Measurements from ENCODE around the gene RBMS3. TPM values are rescaled to one million over a fixed set of nuclear protein-coding genes. Genes with fewer than 3 reads are reported as not detected.

RBMS3 gene
- total RNA-seq, 2 donors from 2014 or later, result 7.1 to 11.5 TPM

DNA sequence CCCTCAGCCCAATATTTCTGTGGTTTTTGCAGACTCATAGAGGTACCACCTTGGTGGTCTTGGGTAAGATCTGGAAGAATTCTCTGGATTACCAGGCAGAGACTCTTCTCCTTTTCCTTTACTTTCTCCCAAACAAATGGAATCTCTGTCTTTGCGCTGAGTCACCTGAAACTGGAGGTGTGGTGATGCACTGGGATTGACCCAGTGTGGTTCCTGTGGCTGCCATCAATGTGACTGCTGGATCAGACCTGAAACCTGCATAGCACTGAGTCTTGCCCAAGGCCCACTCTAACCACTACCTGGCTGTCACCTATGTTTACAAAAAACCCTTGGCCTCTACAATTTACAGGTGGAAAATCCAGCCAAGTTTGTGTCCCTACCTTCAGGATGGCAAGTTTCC, 295.3 kb downstream of the RBMS3 start:
- ATAC-seq (no peak), DNase-seq (no peak)
- intact Hi-C loops (cut with DNase I, micrococcal nuclease), result no loop called here

DNA sequence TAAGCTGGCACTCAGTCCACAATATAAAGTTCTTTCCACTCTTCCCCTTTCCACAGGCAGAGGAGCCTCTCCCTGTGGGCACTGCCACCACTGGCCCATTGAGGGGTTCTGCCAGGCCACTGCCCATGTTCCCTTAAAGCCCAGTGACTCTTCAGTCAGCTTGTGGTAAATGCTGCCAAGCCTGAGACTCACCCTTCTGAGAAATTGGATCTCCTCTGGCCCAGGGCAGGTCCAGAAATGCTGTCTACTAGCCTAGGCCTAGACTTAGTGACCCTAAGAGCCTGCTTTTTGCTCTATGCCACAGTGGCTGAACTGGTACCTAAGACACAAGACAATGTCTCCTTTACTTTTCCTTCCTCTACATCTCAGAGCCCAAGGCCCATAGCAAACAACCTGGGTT, 295.8 kb downstream of the RBMS3 start:
- DNase-seq (no peak), ATAC-seq (no peak)
- intact Hi-C loops (cut with DNase I, micrococcal nuclease), result no loop called here

DNA sequence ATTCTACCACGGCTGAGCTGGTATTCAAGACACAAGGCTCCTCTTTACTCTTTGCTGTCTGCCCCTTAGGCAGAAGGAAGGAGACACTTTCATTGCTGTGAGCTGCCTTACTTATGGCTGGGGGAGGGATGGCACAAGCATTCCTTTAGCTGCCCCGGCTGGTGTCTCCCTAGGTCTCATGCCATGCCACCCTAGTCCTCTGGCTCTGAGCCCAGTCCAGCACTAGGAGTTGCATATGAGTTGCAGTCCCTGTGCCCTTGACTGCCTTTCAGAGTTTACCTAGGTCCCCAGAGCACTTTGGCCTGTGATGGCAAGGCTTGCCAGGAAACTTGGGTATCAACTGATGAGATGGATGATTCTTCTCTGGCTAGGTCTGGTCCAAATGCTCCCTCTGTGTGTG, 296.4 kb downstream of the RBMS3 start:
- intact Hi-C loops (cut with DNase I, micrococcal nuclease), result no loop called here
- ATAC-seq, result no peak
- no peak for DNase-seq

DNA sequence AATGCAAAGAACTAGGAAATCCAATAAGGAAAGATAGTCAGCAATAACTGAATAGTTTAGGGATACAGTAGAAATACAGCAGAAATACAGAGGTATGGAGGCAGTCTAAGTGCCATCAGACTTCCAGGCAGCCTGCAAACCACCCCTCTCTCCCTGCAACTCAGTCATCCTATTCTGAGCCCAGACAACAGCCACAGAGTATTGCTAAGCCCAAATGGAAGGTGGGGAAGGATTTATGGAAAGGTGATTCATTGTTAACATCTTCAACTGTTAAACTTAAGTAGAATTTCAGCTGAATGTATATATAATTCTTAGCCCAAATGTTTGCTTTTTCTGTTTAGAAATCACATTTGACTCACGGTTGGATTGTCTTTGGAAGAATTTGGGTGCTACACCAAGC, 300.4 kb downstream of the RBMS3 start:
- intact Hi-C loops (cut with DNase I, micrococcal nuclease), result no loop called here
- DNase-seq, result no peak
- no peak for ATAC-seq

DNA sequence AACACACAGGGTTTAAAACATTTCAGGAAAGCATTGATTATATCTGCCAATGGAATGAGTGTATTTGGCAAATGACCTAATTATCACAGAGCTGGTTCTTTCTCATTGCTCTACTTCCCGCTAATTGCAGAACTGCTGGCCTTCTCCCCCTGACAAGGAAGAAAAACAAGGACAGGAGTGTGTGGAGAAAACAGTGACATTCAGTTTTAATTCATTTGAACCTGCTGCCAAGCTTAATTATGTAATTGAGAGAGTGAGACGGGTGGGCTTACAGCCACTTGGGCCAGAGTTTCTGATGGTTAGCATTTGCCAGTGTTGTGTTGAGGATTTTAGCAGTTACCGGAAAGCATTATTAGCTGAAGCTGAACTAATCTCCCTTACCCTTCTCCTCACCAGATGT, 301.4 kb downstream of the RBMS3 start:
- intact Hi-C loops (cut with DNase I, micrococcal nuclease), result no loop called here
- DNase-seq (no peak), ATAC-seq (no peak)

DNA sequence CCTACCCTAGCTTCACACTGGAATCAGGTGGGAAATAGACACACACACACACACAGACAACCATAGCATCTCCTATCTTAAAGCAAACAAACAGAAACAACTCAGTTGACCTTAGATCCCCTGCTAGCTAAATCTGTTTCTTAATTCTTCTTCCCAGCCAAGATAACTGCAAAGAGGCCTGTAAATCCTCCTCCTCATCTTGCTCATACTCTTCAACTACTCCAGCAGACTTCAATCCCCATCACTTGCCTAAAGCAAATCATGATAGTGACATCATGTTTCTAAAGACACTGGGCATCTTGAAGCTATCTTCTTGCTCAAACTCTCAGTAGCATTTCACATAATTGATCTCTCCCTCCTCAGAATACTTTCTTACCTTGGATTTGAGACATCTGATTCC, 303.0 kb downstream of the RBMS3 start:
- DNase-seq (no peak), ATAC-seq (no peak)
- intact Hi-C loops (cut with DNase I, micrococcal nuclease), result no loop called here

DNA sequence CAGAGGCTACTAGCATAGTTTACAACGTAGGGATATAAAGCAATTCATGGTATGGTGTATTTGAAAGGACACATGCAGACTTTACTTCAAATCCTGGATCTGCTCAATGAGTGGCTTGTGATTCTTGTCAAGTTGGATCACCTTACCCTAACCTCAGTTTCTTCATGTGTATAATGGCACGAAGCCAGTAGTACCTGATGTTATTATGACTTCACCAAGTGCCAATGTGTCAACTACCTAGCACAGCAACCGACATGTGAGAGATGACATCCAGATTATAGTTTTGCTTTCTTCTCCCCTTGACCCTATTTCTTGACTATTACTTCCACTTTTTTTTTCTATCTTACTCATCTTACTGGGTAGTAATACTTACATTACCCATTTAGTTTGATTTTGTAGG, 304.5 kb downstream of the RBMS3 start:
- no peak for ATAC-seq
- no peak for DNase-seq
- intact Hi-C loops (cut with DNase I, micrococcal nuclease), result no loop called here

DNA sequence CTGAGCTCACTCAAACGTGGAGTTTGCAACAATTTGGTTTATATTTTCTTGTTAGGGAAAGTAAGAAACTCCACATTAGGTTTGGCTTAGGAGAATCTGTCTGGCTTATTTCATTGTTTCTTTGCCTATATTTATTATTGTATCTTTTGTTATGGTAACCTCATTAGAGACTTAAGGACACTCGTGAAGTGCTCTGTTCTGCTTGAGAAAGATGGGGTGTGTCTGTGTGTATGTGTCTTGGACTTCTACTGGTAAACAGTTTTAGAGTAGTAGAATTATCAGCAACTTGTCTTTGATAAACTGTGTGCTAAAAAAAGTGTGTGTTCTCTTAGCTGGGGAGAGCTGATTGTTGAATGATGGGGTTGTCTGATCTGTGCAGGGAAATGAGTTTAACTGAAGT, 306.5 kb downstream of the RBMS3 start:
- intact Hi-C loops (cut with DNase I, micrococcal nuclease), result no loop called here
- ATAC-seq (no peak), DNase-seq (no peak)

DNA sequence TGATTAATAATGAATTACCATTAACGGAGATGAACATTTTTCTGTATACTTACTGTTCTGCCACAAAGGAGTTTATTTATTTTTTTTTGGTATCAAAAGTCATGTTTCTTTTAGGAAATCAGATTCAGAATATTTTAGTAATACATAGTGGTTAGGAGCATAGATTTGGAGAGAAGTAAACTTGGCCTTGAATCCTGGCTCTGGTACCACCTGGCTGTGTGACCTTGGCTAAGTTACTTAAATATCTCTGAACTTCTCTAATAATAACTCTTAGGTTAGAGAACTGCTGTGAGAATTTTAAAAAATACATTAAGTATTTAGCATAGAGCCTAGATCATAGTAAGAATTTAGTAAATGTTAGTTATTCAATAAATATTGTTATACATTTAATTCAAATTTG, 309.1 kb downstream of the RBMS3 start:
- DNase-seq, result no peak
- ATAC-seq, result no peak
- intact Hi-C loops (cut with DNase I, micrococcal nuclease), result no loop called here

DNA sequence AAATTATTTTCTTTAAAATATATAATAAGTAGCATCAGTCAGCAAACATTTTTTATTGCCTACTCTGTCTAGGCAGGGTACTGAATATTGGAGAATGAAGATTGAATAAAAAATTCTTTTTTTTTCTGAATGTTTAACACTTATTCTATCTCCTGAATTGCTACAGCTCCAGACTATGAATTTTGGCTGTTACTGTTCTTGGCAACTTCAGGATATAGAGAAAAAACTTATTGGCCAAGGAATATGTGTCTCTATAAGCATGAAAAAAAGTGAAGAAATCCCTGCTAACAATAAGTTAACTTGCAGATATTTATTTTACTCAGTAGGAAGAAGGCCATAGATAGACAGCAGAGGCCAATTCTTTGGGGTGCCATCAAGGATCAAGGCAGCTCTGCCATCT, 309.6 kb downstream of the RBMS3 start:
- DNase-seq (no peak), ATAC-seq (no peak)
- intact Hi-C loops (cut with DNase I, micrococcal nuclease), result no loop called here

DNA sequence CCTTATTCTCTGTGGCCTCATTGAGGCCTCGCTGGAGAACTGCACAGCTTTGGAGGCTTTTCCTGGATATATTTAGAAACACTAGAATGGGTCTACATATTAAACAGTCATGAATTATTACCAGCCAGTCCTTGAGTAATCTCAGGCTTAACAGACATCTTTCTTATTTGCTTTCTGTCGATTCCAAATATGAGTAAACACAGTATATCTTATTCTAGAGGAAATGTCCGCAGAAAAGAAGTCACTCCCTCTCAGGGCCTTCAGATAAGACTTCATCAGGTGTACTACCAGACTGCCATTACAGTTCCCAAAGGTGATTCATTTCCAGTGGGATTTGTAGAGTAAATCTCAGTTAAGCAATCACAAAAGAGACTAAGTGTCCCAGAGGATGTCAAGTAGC, 310.7 kb downstream of the RBMS3 start:
- intact Hi-C loops (cut with DNase I, micrococcal nuclease), result no loop called here
- no peak for ATAC-seq
- no peak for DNase-seq

DNA sequence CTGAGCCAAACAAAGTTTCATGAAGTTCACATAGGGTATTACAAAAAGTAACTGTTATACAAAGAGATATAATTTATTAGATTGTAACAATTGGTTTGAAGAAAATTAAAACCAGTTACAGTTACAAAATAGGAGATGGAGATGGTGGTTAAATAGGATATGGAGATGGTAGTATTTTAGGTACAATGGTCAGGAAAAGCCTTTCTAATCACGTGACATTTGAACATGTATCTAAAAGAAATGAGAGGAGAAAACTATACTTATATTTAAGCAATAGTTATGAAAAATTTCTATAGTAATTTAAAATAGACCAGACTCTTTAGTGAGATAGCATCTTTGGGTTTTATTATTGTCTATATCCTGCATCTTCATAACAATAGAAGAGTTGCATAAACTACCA, 312.9 kb downstream of the RBMS3 start:
- ATAC-seq (no peak), DNase-seq (no peak)
- intact Hi-C loops (cut with DNase I, micrococcal nuclease), result no loop called here

DNA sequence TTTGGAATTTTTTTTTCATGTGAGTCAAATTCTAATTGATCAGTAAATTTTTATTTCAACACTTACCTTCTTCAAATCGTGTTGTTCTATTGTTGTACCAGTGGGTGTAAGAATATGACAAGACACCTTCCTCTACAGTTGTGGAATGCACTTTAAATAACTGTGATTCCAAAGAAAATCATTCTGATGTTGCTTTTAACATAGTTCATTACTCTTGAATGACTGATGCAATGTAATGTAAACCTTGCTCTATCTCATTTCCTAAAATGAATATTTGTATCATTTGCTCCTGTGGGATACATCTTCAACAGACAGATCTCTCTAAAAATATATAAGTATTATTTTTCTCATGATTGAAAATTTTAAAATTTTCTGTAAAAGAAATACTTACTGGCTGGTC, 313.4 kb downstream of the RBMS3 start:
- no peak for ATAC-seq
- intact Hi-C loops (cut with DNase I, micrococcal nuclease), result no loop called here

DNA sequence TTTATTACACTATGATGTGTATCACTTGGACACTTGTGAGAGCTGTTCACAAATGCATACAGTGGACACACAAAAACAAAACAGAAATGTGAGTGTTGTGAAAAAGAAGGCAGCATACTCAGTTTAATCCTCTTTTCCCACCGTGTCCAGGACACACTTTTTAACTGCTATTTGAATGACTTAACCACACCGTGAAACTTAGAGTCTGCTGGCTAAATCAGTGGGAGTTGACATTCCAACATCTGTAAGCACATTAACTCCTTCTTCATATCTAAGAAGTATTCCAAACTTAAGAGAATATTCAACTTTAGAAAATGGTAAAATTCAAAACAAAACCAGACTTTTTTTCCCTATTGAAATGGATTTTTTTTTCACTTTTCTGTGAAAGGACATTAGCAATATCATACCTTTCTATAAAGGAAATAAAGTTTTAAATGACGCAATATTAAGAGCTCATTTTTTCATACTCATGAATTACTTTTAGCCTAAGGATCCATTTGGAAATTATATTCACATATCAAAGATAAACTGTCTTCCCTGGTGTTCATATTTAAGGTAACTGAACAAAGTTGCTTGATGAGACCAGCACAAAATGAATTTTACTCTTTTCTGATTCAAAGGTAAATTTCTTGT, 316.6 kb downstream of the RBMS3 start:
- intact Hi-C loops (cut with DNase I, micrococcal nuclease), result no loop called here

More for the DNA sequence above, 313.4 kb downstream of the RBMS3 start:
- DNase-seq, result no peak

DNA sequence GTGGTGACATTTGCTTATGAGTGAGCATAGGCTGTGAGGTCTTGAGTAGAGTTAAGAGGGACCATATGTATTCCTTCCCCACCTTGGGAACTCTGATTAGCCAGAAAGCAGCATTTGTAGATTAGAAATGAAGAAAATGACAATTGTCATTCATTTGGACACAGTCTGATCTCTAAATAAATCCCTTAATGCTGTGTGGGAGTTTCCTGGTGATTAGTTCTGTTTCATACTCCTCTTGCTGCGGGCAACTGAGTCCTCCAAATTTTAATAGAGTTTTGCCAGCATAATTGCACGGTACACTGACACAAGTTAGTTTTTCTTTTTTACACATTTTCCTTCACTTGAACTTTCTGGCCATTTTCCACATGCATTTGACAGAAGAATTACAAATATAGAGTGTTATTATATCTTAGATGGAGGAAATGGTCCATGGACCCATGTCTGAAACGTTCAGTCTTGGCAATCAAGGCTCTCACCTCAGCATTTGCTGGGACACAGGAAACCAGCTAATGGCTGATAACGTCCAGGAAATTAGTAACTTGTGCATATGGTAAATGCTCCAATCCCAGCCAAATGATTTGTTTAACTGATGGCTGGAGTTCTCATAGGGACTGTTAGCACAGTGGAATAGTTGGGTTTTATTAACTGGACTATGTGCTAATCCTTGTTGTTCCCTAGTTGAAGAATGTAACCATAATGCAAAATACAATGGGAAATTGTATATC, 321.2 kb downstream of the RBMS3 start:
- DNase-seq (no peak), ATAC-seq (no peak)
- intact Hi-C loops (cut with DNase I, micrococcal nuclease), result no loop called here

More for the DNA sequence above, 316.6 kb downstream of the RBMS3 start:
- no peak for ATAC-seq
- no peak for DNase-seq

DNA sequence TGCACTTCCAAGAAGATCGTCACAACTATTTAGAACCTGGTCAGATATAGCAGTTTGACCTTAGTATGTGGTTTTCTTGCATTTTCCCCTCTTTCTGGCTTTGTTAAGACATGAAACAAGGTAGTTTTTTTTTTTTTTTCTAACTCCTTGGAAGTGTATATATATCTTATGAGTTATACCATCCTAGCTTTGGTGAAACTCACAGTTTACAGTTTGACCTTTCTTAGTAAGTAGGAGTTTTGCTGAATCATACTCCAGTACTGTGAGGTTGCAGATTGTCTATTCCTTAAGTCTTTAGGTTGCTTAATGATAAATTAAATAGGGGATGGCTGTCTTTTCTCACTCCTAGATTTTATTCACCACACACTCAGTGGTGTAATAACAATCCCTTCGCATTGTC, 325.0 kb downstream of the RBMS3 start:
- no peak for ATAC-seq
- no peak for DNase-seq
- intact Hi-C loops (cut with DNase I, micrococcal nuclease), result no loop called here

DNA sequence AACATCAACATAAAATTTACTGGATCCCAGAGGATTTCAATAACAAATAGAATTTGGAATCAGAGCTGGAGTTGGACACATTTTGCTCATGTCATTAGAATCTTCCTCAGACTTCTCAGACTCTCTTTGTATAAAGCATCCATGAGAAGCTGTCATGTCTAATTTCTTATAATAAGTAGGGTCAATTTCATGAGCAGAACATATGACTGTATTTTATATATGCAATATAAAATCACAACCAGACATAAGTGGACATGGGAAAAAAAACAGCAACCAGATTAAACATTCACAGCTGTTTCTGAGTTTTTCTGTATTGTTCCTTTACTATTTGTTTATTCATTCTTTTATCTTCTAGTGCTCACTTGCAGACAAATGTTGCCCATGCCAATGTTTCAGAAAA, 325.5 kb downstream of the RBMS3 start:
- DNase-seq (no peak), ATAC-seq (no peak)
- intact Hi-C loops (cut with DNase I, micrococcal nuclease), result no loop called here

DNA sequence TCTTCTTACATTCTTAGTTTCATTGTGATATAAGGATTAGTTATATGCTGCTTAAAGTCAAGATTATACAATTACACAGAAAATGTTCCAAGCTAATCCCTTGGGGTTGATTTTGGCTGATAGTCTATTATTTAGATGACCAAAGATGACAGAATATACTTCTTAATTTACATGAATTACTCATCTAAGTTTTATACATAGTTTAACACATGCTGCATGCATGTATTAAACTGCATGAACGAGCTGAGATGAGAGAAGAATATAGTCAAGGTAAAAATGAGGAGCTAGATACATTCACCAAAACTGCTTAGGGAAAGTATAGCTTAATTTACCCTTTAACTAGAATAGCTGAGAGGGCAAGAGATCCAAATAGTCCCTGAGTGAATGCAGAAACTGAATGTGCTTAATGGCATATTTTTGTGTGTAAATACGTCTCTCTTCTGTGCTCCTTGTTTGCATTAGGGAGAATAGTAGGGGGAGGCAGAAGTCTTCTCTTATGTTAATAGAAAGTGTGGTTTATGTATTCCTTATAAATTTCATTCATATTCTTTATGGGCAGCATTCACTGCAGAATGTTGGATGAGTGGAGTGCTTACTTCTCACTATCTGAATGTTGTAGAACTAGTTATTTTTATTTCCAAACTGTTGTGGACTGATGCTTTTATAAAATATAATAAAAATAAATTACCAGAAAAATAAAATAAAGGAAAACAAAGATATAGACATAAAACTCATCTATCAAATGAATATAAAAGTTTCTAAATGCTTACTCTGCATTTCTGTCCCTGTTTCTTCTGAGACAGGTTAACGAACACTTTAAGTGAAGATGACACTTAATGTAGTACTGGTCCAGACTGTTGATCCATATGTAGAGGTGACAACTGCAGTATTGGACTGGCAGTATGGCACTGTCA, 327.8 kb downstream of the RBMS3 start:
- DNase-seq, result no peak
- intact Hi-C loops (cut with DNase I, micrococcal nuclease), result no loop called here
- no peak for ATAC-seq

DNA sequence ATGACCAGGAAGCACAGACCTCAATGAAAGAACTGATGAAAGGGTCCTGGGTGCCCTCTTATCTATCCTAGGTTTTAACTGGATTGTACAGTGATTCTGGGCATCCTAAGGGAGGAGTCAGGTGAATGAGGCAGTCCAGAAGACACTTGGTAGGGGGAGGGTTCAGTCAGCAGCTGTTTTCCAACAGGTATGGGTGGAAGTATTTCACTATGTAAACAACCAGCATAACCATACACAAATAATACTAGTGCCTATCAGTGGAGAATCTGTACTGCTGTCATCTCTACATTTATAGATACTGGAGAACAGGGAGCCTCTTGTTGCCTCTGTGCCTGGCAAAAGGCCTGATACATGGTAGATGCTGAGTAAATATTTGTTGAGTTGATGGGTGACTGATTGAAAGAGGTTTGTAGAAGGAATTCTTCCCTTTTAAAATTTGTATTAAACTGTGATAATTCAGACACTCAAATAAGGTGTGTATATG, 328.5 kb downstream of the RBMS3 start:
- ATAC-seq (peak; percentile 52), DNase-seq (no peak)
- intact Hi-C loops (cut with DNase I, micrococcal nuclease), result no loop called here

DNA sequence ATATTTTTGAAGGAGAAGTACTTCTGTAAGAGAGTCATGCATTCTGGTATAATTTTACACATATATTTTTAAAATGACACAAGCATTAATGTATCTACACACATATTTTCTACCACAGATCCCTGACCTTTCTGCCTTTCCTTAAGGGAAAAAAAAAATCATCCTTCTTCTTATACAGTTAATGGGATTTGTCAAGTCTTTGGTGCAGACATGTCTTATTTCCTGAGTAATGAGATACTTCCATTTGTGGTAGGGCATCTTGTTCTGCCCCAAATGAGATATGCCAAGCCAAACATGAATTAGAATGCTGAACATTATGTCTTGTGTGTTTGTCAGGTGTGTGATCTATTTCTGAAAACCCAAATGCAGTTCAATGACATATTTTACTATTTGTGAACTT, 329.9 kb downstream of the RBMS3 start:
- ATAC-seq (no peak), DNase-seq (no peak)
- intact Hi-C loops (cut with DNase I, micrococcal nuclease), result no loop called here
